ENCODE results near the gene SH2D2A. TPM values are rescaled to one million over a fixed set of nuclear protein-coding genes. Genes with fewer than 3 reads are reported as not detected.
A peak's percentile ranks its signal among the peaks of the same experiment; 100 is the strongest.

Gene SH2D2A
- polyA plus RNA-seq, 2 donors: 0.90 to 1.00 TPM

- 3% methylated on average over 31 to 33 of the region's 33 CpGs for WGBS, 2 donors
- Histone ChIP-seq H3K4me3 (ENCODE audit: low read depth in 1 of 2, low read length in 2 of 2) (peak overlapping the region in 1 of 2 donors; percentile 7), H3K4me1 (ENCODE audit: control insufficient read depth in 2 of 2, insufficient read depth in 2 of 2, low read length in 1 of 2) (peaks cover 3 to 9% of the 10 kb centered on the region in 2 donors), H3K9me3 (ENCODE audit: control insufficient read depth in 2 of 2, insufficient read depth in 1 of 2, low read depth in 1 of 2, low read length in 1 of 2) (no peaks in the 10 kb centered on the region), H3K27ac (ENCODE audit: low read depth in 2 of 2, low read length in 1 of 2) (no peak overlapping the region), H3K27me3 (ENCODE audit: control insufficient read depth in 1 of 2, insufficient read depth in 2 of 2, low read length in 2 of 2) (peaks cover 3 to 10% of the 10 kb centered on the region in 2 donors), H3K36me3 (ENCODE audit: control insufficient read depth in 2 of 2, insufficient read depth in 2 of 2, low read length in 1 of 2) (no peaks in the 10 kb centered on the region)
Measured at GRCh38 chr1:156859523-156860112, 43.0 kb upstream of the SH2D2A start.

GRCh38 chr1:156858959-156859522 lies 42.4 kb upstream of the SH2D2A start, which contains the start of gene INSRR:
TSS of gene INSRR (minus strand) at chr1:156859117. CDS start at chr1:156858621, 496 bp downstream.
- Histone ChIP-seq H3K4me1 (ENCODE audit: control insufficient read depth in 2 of 2, insufficient read depth in 2 of 2, low read length in 1 of 2) (peaks cover 3 to 9% of the 10 kb centered on the region in 2 donors), H3K27ac (ENCODE audit: low read depth in 2 of 2, low read length in 1 of 2) (no peak within 1 kb of the TSS), H3K27me3 (ENCODE audit: control insufficient read depth in 1 of 2, insufficient read depth in 2 of 2, low read length in 2 of 2) (peaks cover 3 to 10% of the 10 kb centered on the region in 2 donors), H3K4me3 (ENCODE audit: low read depth in 1 of 2, low read length in 2 of 2) (peak within 1 kb of the TSS in 1 of 2 donors; percentile 7), H3K9me3 (ENCODE audit: control insufficient read depth in 2 of 2, insufficient read depth in 1 of 2, low read depth in 1 of 2, low read length in 1 of 2) (no peaks in the 10 kb centered on the region), H3K36me3 (ENCODE audit: control insufficient read depth in 2 of 2, insufficient read depth in 2 of 2, low read length in 1 of 2) (no peaks in the 10 kb centered on the region)
- 6% methylated on average over 39 of the region's 39 CpGs for WGBS, 2 donors

- Histone ChIP-seq H3K27me3 (ENCODE audit: control insufficient read depth in 1 of 2, insufficient read depth in 2 of 2, low read length in 2 of 2) (peaks cover 3 to 10% of the 10 kb centered on the region in 2 donors), H3K27ac (ENCODE audit: low read depth in 2 of 2, low read length in 1 of 2) (no peak overlapping the region), H3K36me3 (ENCODE audit: control insufficient read depth in 2 of 2, insufficient read depth in 2 of 2, low read length in 1 of 2) (no peaks in the 10 kb centered on the region), H3K9me3 (ENCODE audit: control insufficient read depth in 2 of 2, insufficient read depth in 1 of 2, low read depth in 1 of 2, low read length in 1 of 2) (peaks cover 0 to 3% of the 10 kb centered on the region in 2 donors), H3K4me1 (ENCODE audit: control insufficient read depth in 2 of 2, insufficient read depth in 2 of 2, low read length in 1 of 2) (peaks cover 3 to 9% of the 10 kb centered on the region in 2 donors), H3K4me3 (ENCODE audit: low read depth in 1 of 2, low read length in 2 of 2) (no peak overlapping the region)
- 23 to 25% methylated on average over 5 of the region's 5 CpGs for WGBS, 2 donors
Measured at GRCh38 chr1:156858555-156858956, 41.9 kb upstream of the SH2D2A start.

GRCh38 chr1:156857532-156857931 lies 40.9 kb upstream of the SH2D2A start:
- 54 to 65% methylated on average over 3 of the region's 3 CpGs for WGBS, 2 donors
- Histone ChIP-seq H3K36me3 (ENCODE audit: control insufficient read depth in 2 of 2, insufficient read depth in 2 of 2, low read length in 1 of 2) (no peaks in the 10 kb centered on the region), H3K9me3 (ENCODE audit: control insufficient read depth in 2 of 2, insufficient read depth in 1 of 2, low read depth in 1 of 2, low read length in 1 of 2) (peaks cover 0 to 4% of the 10 kb centered on the region in 2 donors), H3K4me1 (ENCODE audit: control insufficient read depth in 2 of 2, insufficient read depth in 2 of 2, low read length in 1 of 2) (peaks cover 3 to 9% of the 10 kb centered on the region in 2 donors), H3K27ac (ENCODE audit: low read depth in 2 of 2, low read length in 1 of 2) (no peak overlapping the region), H3K27me3 (ENCODE audit: control insufficient read depth in 1 of 2, insufficient read depth in 2 of 2, low read length in 2 of 2) (peaks cover 3 to 10% of the 10 kb centered on the region in 2 donors), H3K4me3 (ENCODE audit: low read depth in 1 of 2, low read length in 2 of 2) (no peak overlapping the region)

- H3K27me3 ChIP-seq (ENCODE audit: control insufficient read depth in 1 of 2, insufficient read depth in 2 of 2, low read length in 2 of 2): peaks cover 3 to 5% of the 10 kb centered on the region in 2 donors
- H3K36me3 ChIP-seq (ENCODE audit: control insufficient read depth in 2 of 2, insufficient read depth in 2 of 2, low read length in 1 of 2): no peaks in the 10 kb centered on the region
- H3K4me3 ChIP-seq (ENCODE audit: low read depth in 1 of 2, low read length in 2 of 2): no peak overlapping the region
- WGBS, 2 donors: 75 to 77% methylated on average over 3 of the region's 3 CpGs
- H3K9me3 ChIP-seq (ENCODE audit: control insufficient read depth in 2 of 2, insufficient read depth in 1 of 2, low read depth in 1 of 2, low read length in 1 of 2): peaks cover 0 to 4% of the 10 kb centered on the region in 2 donors
- H3K27ac ChIP-seq (ENCODE audit: low read depth in 2 of 2, low read length in 1 of 2): no peak overlapping the region
- peaks cover 7 to 14% of the 10 kb centered on the region in 2 donors for H3K4me1 ChIP-seq (ENCODE audit: control insufficient read depth in 2 of 2, insufficient read depth in 2 of 2, low read length in 1 of 2)
Measured at GRCh38 chr1:156856282-156856785, 39.7 kb upstream of the SH2D2A start.

- Histone ChIP-seq H3K36me3 (ENCODE audit: control insufficient read depth in 2 of 2, insufficient read depth in 2 of 2, low read length in 1 of 2) (no peaks in the 10 kb centered on the region), H3K4me3 (ENCODE audit: low read depth in 1 of 2, low read length in 2 of 2) (no peak overlapping the region), H3K27ac (ENCODE audit: low read depth in 2 of 2, low read length in 1 of 2) (no peak overlapping the region), H3K27me3 (ENCODE audit: control insufficient read depth in 1 of 2, insufficient read depth in 2 of 2, low read length in 2 of 2) (peaks cover 3 to 5% of the 10 kb centered on the region in 2 donors), H3K9me3 (ENCODE audit: control insufficient read depth in 2 of 2, insufficient read depth in 1 of 2, low read depth in 1 of 2, low read length in 1 of 2) (peaks cover 0 to 4% of the 10 kb centered on the region in 2 donors), H3K4me1 (ENCODE audit: control insufficient read depth in 2 of 2, insufficient read depth in 2 of 2, low read length in 1 of 2) (peaks cover 5 to 8% of the 10 kb centered on the region in 2 donors)
- WGBS, 2 donors: 58 to 71% methylated on average over 3 of the region's 3 CpGs
Measured at GRCh38 chr1:156854634-156855033, 38.0 kb upstream of the SH2D2A start.

GRCh38 chr1:156853761-156854160 lies 37.1 kb upstream of the SH2D2A start:
- Histone ChIP-seq H3K9me3 (ENCODE audit: control insufficient read depth in 2 of 2, insufficient read depth in 1 of 2, low read depth in 1 of 2, low read length in 1 of 2) (peaks cover 0 to 4% of the 10 kb centered on the region in 2 donors), H3K27me3 (ENCODE audit: control insufficient read depth in 1 of 2, insufficient read depth in 2 of 2, low read length in 2 of 2) (peaks cover 3% of the 10 kb centered on the region in 2 donors)
- 95 to 96% methylated on average over 19 of the region's 19 CpGs for WGBS, 2 donors

GRCh38 chr1:156852418-156852874 lies 35.8 kb upstream of the SH2D2A start:
- Histone ChIP-seq H3K4me3 (ENCODE audit: low read depth in 1 of 2, low read length in 2 of 2) (no peak overlapping the region), H3K9me3 (ENCODE audit: control insufficient read depth in 2 of 2, insufficient read depth in 1 of 2, low read depth in 1 of 2, low read length in 1 of 2) (peaks cover 0 to 4% of the 10 kb centered on the region in 2 donors), H3K4me1 (ENCODE audit: control insufficient read depth in 2 of 2, insufficient read depth in 2 of 2, low read length in 1 of 2) (peaks cover 4 to 8% of the 10 kb centered on the region in 2 donors), H3K36me3 (ENCODE audit: control insufficient read depth in 2 of 2, insufficient read depth in 2 of 2, low read length in 1 of 2) (no peaks in the 10 kb centered on the region), H3K27ac (ENCODE audit: low read depth in 2 of 2, low read length in 1 of 2) (no peak overlapping the region), H3K27me3 (ENCODE audit: control insufficient read depth in 1 of 2, insufficient read depth in 2 of 2, low read length in 2 of 2) (peaks cover 0 to 4% of the 10 kb centered on the region in 2 donors)
- WGBS, 2 donors: 39 to 43% methylated on average over 9 of the region's 9 CpGs

More at GRCh38 chr1:156853761-156854160, 37.1 kb upstream of the SH2D2A start:
- H3K36me3 ChIP-seq (ENCODE audit: control insufficient read depth in 2 of 2, insufficient read depth in 2 of 2, low read length in 1 of 2): no peaks in the 10 kb centered on the region
- no peak overlapping the region for H3K27ac ChIP-seq (ENCODE audit: low read depth in 2 of 2, low read length in 1 of 2)
- H3K4me1 ChIP-seq (ENCODE audit: control insufficient read depth in 2 of 2, insufficient read depth in 2 of 2, low read length in 1 of 2): peaks cover 4 to 8% of the 10 kb centered on the region in 2 donors
- no peak overlapping the region for H3K4me3 ChIP-seq (ENCODE audit: low read depth in 1 of 2, low read length in 2 of 2)

GRCh38 chr1:156851779-156852417 lies 35.2 kb upstream of the SH2D2A start:
- H3K27ac ChIP-seq (ENCODE audit: low read depth in 2 of 2, low read length in 1 of 2): no peak overlapping the region
- peaks cover 0 to 4% of the 10 kb centered on the region in 2 donors for H3K9me3 ChIP-seq (ENCODE audit: control insufficient read depth in 2 of 2, insufficient read depth in 1 of 2, low read depth in 1 of 2, low read length in 1 of 2)
- H3K4me1 ChIP-seq (ENCODE audit: control insufficient read depth in 2 of 2, insufficient read depth in 2 of 2, low read length in 1 of 2): peaks cover 4 to 8% of the 10 kb centered on the region in 2 donors
- peaks cover 0 to 4% of the 10 kb centered on the region in 2 donors for H3K27me3 ChIP-seq (ENCODE audit: control insufficient read depth in 1 of 2, insufficient read depth in 2 of 2, low read length in 2 of 2)
- no peaks in the 10 kb centered on the region for H3K36me3 ChIP-seq (ENCODE audit: control insufficient read depth in 2 of 2, insufficient read depth in 2 of 2, low read length in 1 of 2)
- H3K4me3 ChIP-seq (ENCODE audit: low read depth in 1 of 2, low read length in 2 of 2): no peak overlapping the region
- 51 to 57% methylated on average over 17 of the region's 17 CpGs for WGBS, 2 donors

All from esophagus (tissue), 2 donors.